GM21367 (cell line): ENCODE measurements around the gene RASAL2.

Source experiments
- ATAC-seq: cut with Tn5 transposase; IDR thresholded peaks from one replicate; pipeline ENCODE4 v1.9.1; 2021; ENCODE audit not compliant: unreplicated experiment

The RASAL2 gene

DNA sequence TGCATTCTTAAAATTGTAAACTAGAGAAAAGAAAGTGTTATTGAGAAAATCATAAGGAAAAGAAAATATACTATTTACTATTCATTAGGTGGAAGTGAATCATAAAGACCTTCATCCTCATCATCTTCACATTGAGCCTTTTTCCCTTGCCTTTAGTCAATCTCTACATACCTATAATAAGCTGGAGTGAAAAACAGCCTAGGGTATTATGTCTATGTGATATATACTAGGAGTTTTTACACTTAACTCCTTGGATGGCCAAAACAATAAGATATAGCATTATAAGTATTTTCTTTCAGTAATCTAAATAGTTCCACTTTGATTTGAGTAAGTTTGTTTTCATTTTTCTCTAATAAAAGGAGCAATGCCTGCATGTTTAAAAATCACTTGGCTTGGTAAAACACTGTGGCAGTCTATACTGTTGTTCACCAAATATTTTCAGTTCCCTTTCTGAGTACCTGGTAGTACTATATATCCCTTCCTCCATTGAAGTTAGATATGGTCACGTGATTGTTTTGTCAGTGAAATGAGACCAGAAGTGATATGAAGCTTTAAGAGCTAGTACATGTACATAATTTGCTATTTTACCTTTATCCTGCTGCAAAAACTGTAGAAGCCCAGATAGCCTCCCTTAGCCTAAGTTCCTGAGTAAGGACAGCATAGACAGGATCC is 324.5 kb downstream of the RASAL2 start:
- ATAC-seq: peak; percentile 97

DNA sequence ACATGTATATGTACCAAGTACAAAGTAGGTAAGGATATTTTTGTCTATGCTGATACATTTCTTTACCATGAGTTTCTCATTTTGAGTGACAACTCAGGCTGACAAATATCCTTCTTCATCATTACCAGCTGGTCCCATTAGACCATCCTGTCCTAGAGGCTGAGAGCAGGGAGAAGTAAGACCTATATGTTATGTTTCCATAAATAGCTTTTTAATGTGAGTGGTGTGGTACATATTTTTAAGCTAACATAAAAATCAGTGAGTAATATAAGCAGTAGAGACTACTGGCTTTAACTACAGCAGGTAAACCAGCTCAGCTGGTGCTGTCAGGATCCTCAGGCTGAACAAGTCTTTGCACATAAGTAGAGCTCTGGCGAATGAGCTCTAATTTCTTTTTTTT is 340.5 kb downstream of the RASAL2 start:
- no peak for ATAC-seq

DNA sequence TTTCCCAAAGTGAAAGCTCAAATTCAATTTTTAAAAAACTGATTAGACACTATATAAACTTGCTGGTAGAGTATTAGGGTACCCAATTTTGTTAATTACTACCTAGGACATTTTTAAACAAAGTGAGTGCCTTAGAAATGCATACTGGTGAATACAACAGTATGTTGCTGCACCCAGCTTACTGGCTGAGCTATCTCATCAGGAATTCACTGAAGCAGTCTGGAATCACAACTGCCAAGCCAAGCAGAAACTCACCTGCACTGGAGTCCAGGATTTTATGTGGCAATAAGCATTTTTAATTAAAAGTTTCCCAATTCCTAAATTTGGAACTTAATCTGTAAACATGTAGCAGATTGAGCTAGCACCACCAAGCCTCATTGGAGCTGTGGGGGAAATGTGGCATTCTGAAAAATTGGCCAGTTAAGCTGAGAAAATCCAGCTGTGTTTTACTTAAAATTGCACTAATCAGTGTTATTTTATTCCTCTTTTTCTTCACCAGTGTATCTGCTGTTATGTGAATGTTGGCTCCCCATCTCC is 341.1 kb downstream of the RASAL2 start:
- no peak for ATAC-seq

DNA sequence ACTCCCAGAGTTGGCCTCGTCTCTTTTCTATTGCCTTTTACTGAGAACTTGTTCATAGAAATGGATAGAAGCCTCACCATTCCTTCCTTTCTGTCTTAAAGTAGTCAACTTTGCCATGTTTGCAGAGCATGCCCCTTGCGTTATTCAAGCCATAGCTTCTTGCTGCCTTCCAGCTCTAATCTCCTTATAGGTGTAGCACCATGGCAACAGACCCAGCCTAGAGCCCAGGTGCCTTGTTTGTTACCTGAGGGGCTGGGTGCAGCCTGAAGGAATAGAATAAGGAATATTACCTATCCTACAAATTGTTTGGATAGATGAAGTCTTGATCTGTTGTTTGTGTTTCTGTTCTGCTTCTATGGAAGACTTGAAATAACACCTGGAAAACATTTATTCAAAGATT is 343.0 kb downstream of the RASAL2 start:
- ATAC-seq: no peak

DNA sequence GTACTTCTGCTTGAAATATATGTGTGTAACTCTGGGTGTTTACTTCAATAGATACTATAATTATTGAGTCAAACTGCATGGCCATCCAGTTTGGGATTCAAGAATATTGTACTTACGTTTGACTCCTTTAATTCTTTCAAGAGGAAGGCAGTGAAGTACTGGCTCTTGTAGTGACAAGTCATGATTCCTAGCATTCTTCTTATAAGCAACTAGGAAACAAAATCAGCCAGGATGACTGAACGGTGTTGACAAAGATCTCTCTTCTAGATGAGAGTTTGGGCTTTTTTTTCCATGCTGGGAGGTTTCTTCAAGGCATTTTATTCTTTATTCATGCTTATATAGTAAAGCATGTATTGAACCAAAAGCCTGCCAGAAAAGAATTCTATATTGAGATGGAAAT is 344.5 kb downstream of the RASAL2 start:
- no peak for ATAC-seq

DNA sequence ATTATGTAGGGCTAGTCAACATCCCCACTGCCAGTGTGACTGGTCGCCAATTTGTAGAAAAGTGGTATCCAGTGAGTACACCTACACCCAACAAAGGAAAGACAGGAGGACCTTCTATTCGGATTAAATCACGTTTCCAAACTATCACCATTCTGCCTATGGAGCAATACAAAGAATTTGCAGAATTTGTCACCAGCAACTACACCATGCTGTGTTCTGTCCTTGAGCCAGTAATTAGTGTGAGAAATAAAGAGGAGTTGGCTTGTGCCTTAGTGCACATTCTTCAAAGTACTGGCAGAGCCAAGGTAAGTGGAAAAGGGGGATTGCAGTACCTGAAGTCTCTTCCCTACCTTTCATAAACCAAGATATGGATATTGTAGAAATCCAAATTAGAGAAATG is 349.0 kb downstream of the RASAL2 start:
- no peak for ATAC-seq

DNA sequence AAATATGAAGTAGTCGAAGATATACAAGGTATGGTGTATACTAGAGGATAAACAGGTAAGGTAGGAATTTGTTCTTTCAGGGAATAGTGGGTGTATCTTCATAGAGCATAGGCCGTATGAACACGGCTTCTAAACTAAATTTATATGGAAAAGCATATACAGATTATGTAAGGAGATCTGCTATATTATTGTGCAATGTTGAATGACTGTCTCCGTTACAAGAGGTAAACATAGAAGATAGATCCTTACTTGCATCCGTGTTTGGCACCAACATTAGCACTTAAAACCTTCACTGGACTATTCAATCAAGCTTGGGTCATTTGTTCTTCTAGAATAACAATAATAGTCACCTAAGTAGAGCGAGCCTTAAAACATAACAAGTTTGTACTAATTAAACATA is 357.0 kb downstream of the RASAL2 start:
- ATAC-seq: no peak

DNA sequence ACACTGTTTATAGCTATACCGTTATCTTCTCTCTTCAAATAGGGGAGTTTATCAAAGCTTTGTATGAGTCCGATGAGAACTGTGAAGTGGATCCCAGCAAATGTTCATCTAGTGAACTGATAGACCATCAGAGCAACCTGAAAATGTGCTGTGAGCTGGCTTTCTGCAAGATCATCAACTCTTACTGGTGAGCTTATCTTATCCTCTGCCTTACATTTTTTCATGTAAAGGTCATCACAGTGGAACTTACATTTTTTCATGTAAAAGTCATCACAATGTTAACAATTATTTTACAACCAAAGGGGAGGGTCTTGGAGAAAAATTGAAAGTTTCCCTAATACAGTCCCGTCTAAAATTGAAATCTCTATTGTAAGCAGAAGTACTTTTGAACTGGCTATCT is 357.6 kb downstream of the RASAL2 start:
- ATAC-seq: no peak

DNA sequence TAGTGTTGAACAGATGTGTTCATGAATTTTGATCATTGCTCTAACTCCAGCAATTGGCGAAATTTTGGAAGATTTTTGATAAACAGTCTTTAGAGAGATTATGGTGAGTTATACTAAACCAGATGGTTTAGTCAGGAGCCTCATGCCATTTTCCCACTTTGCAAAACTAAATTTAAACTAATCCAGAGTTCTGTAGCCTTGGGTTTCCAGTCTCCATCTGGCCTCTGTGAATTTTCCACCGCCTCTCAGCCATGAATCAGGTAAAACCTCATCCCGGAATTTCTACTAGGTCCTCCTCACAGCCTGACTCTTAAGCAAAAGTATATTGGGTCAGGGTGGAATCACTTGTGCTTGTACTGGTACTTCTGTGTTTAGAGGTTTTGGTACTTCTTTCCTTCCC is 358.1 kb downstream of the RASAL2 start:
- no peak for ATAC-seq

DNA sequence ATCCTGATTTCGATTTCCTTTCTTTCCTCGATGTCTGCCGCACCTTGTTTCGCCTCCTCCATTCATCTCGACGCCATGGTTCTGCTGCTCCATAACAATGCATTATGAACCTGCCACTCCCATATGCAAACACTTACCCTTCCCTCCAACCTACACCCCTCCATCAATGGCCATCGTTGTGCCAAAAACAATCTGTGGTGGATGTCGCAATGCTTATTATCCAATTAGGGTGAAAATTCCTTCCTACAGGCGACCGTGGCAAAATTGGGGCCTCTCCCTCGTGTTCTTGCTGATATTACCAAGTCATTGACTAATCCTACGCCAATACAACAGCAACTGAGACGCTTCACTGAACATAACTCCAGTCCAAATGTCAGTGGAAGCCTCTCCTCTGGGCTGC is 362.6 kb downstream of the RASAL2 start:
- no peak for ATAC-seq

DNA sequence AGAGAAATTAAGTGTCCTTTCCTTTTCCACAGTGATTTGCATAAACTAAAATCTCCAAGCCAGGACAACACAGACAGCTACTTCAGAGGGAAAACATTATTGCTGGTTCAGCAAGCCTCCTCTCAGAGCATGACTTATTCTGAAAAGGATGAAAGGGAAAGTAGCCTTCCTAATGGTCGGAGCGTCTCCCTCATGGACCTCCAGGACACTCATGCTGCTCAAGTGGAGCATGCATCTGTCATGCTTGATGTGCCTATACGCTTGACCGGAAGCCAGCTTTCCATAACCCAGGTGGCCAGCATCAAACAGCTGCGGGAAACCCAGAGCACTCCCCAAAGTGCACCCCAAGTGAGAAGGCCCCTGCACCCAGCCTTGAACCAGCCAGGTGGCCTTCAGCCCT is 363.7 kb downstream of the RASAL2 start:
- ATAC-seq: no peak

DNA sequence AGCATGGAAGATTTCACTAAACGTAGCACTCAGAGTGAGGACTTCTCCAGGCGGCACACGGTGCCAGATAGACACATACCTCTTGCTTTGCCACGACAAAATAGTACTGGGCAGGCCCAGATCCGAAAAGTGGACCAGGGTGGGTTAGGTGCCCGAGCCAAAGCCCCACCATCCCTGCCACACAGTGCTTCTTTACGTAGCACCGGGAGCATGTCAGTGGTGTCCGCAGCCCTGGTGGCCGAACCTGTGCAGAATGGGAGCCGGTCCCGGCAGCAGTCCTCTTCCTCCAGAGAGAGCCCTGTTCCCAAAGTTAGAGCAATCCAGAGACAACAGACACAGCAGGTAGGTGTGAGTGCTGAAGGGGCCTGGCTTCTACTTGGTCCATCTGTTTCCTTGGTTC is 364.3 kb downstream of the RASAL2 start:
- ATAC-seq: no peak

DNA sequence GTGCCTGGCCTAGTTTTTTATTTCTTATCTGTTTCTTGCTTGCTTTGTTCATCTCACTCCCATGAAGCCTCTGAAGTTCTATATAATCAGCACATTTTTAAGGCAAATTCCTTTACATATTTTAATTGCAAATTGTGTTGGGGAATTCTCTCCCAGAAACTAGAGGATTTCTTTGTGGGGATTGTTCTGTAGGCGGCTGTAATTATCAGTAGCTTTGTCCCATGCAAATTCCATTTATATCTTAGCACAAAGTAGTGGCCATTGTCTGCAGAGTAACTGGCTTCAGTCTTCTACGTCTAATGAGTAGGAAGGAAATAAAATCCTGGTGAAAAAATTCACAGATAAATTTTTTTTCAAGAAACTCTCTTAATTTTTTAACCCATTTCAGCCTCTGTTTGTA is 367.2 kb downstream of the RASAL2 start:
- ATAC-seq: no peak

DNA sequence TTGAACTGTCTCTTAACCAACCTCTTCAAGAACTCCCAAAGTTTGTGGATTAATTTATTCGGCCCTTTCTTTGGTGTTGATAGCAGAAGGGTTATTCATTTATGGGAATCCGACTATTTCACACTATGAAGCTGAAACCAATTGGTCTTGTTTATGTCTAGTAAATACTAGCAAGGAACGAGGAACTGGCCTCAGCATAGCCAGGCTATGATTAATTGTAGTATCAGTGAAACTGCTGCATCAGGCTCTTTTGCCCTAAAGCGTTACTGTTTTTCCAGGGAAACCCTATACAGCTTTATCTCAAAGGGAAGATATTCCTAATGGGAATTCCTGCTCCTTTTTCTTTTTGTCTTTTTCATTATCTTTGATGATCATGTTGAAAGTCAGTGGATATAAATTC is 367.8 kb downstream of the RASAL2 start:
- no peak for ATAC-seq

DNA sequence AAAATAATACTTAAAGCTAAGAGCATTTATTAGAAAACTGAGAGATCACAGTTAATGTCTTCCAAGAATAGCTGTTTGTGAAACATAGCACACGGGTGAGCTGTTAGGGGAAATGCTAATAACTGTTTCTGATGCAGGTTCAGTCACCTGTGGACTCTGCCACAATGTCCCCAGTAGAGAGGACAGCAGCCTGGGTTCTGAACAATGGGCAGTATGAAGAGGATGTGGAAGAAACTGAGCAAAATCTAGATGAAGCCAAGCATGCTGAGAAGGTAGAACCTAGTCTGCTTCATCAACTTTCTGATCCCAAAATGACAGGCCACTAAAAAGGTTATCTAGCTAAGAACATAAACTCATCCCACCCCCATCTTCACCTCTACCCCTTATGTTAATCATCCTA is 370.2 kb downstream of the RASAL2 start:
- no peak for ATAC-seq

DNA sequence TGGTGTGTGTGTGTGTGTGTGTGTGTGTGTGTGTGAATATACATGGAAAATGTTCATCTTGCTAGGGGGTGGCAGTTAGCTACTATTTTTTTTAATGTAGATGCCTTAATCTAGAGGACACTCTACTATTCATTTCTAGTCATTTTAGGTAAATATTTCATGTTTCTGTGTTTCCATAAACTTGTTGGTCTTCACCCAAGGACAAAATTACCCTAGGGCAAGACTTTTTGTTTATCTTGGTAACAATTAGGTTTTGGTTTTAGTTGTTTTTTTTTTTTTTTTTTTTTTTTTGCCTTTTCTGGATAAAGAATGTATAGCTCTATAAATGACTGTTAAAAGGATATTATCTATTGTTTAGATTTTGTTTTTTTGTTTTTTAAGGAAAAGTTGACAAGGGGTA is 370.7 kb downstream of the RASAL2 start:
- no peak for ATAC-seq

DNA sequence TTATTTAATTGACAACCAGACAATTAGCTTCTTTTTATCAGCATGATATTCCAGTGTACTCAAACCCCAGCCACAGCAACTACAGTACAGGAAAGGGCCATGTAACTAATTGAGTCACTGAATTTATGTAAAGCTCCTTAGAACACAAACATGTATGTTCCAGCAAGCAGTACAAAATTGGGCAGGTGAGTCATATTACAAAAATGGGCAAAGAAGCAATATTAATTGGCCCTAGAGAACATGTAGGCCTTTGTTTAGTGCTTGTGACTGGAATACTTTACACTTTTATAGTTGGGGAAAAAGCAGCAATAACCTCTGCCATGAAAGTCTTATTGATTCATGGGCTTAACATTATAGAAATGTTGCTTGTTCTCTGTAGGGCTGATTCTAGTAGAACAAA is 371.1 kb downstream of the RASAL2 start:
- ATAC-seq: no peak

DNA sequence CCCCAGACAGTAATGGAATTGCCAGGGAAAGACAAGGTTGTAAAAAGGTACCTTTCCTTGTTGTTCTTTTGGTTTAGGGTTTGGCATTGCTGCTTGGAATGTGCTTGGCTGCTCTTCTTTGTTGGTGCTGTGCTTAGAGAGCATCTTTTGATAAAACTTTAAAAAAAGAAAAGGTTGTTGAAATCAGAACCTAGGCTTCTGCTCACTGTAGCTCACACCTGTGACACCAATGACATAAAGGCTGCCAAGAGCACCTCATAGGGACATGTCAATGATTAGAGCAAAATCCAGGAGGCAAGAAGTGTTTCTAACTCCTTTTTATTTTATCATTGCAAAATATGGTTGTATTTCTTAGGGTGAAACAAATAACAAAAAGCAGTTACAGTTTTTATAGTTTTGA is 373.9 kb downstream of the RASAL2 start:
- no peak for ATAC-seq

DNA sequence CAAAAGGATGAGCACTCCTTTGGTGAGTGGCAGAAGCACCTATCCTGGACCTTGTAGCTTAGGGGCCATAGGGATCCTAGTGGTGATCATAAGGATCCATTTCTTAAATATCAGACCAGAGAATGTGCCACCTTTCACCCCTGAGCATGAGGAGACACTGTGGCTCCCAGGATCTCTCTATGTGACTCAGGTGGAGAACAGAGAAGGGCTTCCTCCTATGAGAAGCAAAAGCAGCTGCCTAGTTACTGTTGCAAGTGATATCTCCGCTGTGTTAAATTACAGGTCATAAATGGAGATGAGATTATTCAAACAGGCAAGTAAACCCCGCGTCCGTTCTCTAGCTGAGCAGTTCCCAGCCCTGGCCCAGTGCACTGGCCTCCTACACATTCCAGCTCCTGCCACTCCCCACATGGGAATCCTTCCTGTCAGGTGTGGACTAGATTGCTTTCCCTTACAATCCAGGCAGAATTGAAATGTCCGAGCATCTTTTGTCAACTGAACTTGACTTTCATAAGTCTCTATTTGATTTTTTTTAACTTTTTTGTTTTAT is 376.6 kb downstream of the RASAL2 start:
- no peak for ATAC-seq

DNA sequence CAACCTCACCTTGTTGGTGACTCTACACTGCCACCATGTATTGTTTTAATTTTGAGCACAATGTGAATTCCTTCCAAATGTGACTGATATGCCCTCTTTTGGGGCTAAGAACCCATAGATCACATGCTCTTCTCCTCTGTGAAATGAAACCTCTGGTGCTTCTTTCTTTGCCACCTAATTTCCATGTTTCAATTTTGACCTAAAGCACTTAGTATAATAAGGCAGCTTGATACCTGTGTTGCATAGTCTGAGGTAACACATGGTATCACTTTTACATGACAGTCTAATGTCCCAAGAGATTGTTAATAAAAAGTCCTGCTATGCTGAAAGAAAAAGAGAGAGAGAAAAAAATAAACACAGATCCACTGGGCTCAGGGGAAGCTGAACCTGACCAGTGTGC is 378.6 kb downstream of the RASAL2 start:
- ATAC-seq: no peak

DNA sequence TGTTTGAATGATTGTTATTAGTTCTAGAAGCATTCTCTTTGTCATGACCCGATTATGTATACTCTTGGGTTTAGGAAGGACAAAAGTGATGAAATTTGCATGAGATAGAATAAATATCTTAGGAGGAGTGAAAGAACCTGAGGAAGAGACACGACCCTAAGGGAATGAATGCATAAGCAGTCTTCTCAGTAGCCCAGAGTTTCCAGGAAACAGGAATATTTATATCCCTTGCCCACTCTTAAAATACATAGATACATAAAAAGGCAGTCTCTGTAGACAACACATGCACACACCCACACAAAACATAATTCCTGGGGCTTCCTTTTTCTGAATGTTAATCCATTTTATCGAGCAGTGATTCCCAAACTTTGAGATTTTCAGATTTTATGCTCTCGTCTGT is 383.5 kb downstream of the RASAL2 start:
- ATAC-seq: no peak

DNA sequence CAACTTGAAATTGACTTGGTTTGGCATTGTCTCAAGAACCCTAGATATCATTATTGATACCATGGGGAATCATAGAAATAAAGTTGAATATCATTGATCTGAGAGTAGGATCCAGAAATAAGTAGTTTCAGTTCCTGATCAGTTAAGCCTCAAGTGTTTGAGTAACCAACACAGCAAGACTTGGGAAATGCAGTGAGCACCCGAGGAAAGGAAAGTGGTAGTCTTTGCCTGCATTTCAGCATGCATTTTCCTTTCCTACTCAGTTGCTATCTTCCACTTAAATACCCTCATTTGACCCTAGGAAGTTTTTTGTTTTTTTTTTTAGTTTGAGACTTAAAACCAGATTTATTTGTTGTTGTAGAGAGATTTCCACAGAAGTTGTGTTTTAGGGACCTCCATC is 383.9 kb downstream of the RASAL2 start:
- no peak for ATAC-seq
